ENCODE results near the gene FAM120AOS.

- TF ChIP-seq CTCF (IDR thresholded peaks at IDR 0.05) (no peak), POLR2AphosphoS5 (IDR thresholded peaks at IDR 0.05) (no peak), POLR2A (IDR thresholded peaks at IDR 0.05) (no peak), EP300 (IDR thresholded peaks at IDR 0.05) (no peak)
These were observed 35.8 kb downstream of the FAM120AOS start for GRCh38 chr9:93417538-93417937.
